GM12878 (cell line): ENCODE results near the gene CHMP6. TPM values are rescaled to one million over a fixed set of nuclear protein-coding genes. Genes with fewer than 3 reads are reported as not detected.

Experiments
- ASH2L ChIP-seq: fragments of 300-600, 200-600 bp; sonication (generic); IDR thresholded peaks from 2 replicates; pipeline ENCODE4 v1.6.1; 2017; ENCODE audit warnings: low read depth, mild to moderate bottlenecking, borderline replicate concordance
- BMI1 ChIP-seq: fragments of 450-650 bp; IDR thresholded peaks from 2 replicates; pipeline ENCODE4 v1.6.1; 2016; ENCODE audit warnings: mild to moderate bottlenecking, moderate library complexity, borderline replicate concordance
- CHD2 ChIP-seq: IDR thresholded peaks from 2 replicates; pipeline ENCODE4 v1.6.1; 2011; ENCODE audit warnings: low read depth, low read length, improper control_type of control experiment, borderline replicate concordance
- CHD4 ChIP-seq: fragments of 200-600 bp; sonication (generic); IDR thresholded peaks from 2 replicates; pipeline ENCODE4 v1.6.1; 2016; ENCODE audit warnings: mild to moderate bottlenecking
- EP300 ChIP-seq, 2 experiments: fragments of 150-350 bp in 1 of 2; IDR thresholded peaks; 2 replicates each; pipeline ENCODE4 v1.6.1; 2011 to 2012; ENCODE audit warnings: low read depth in 2 of 2, low read length in 2 of 2, borderline replicate concordance in 1 of 2, improper control_type of control experiment in 1 of 2, inconsistent platforms in 1 of 2; ENCODE audit not compliant: control insufficient read depth in 1 of 2
- EZH2 ChIP-seq: IDR thresholded peaks from 2 replicates; pipeline ENCODE4 v1.6.1; 2012; ENCODE audit warnings: low read depth, mild to moderate bottlenecking, control low read depth, inconsistent platforms, low read length, borderline replicate concordance; ENCODE audit not compliant: control insufficient read depth
- HDGF ChIP-seq: fragments of 450-650 bp; IDR thresholded peaks from 2 replicates; pipeline ENCODE4 v1.6.1; 2016; ENCODE audit warnings: antibody characterized with exemption
- IRF4 ChIP-seq: IDR thresholded peaks from 2 replicates; pipeline ENCODE4 v1.6.1; 2011; ENCODE audit warnings: low read depth, low read length
- NFIC ChIP-seq: IDR thresholded peaks from 2 replicates; pipeline ENCODE4 v1.6.1; 2012; ENCODE audit warnings: low read depth, mild to moderate bottlenecking, inconsistent platforms, low read length, moderate library complexity
- STAT3 ChIP-seq: IDR thresholded peaks from 2 replicates; pipeline ENCODE4 v1.6.1; 2011; ENCODE audit warnings: low read depth, low read length, improper control_type of control experiment
- TARDBP ChIP-seq: IDR thresholded peaks from 2 replicates; pipeline ENCODE4 v1.6.1; 2016; ENCODE audit warnings: borderline replicate concordance
- ZNF274 ChIP-seq: IDR thresholded peaks from one replicate; pipeline ENCODE4 v1.8.0; 2011; ENCODE audit not compliant: insufficient read length, insufficient read depth
- polyA plus RNA-seq, 11 experiments: library from polyadenylated mRNA; depleted of rRNA in 4 of 11; unstranded in 6 of 11; stranded (reverse) in 5 of 11; fragments of >200 nt; fragmentation: Nextera tagmentation in 4 of 11; fragmentation: Illumina TruSeq in 1 of 11; extraction: Ambion mirVana in 4 of 11; extraction: Trizol in 1 of 11; gene quantifications; 1 replicate in 1 of 11; 2 replicates in 10 of 11; pipeline versions ENCODE4 v1.2.1 to v1.2.3, GENCODE V29; 2011 to 2016; ENCODE audit warnings: inconsistent platforms in 2 of 11, missing spikeins in 2 of 11, low read depth in 1 of 11
- total RNA-seq, 4 experiments: library from RNA; depleted of rRNA in 3 of 4; stranded (reverse); fragments of >200 nt in 3 of 4; fragmentation: Illumina TruSeq in 1 of 4; extraction: Trizol in 1 of 4; gene quantifications; 2 replicates each; pipeline versions ENCODE4 v1.2.1 to v1.2.3, GENCODE V29; 2013 to 2021
- TF ChIP-seq, protein P1 (sequence below): IDR thresholded peaks from 2 replicates; pipeline ENCODE4 v1.6.1; 2012; ENCODE audit warnings: mild to moderate bottlenecking, low read depth, low read length
- TF ChIP-seq, protein P2 (sequence below), 3 experiments: IDR thresholded peaks in 2 of 3; conservative IDR thresholded peaks in 1 of 3; 2 replicates each; pipeline ENCODE4 v1.5.1; 2011; ENCODE audit warnings: low read depth in 3 of 3, low read length in 3 of 3, mild to moderate bottlenecking in 3 of 3, control low read depth in 2 of 3, moderate library complexity in 2 of 3, inconsistent platforms in 1 of 3, mixed read lengths in 1 of 3; ENCODE audit not compliant: control insufficient read depth in 2 of 3, insufficient read depth in 1 of 3; ENCODE audit errors: extremely low read depth in 1 of 3
- TF ChIP-seq, protein P3 (sequence below): fragments of 450-650 bp; IDR thresholded peaks from 2 replicates; pipeline ENCODE4 v1.6.1; 2018; ENCODE audit warnings: borderline replicate concordance, mild to moderate bottlenecking; ENCODE audit not compliant: partially characterized antibody
- TF ChIP-seq, protein P4 (sequence below): fragments of 450-650 bp; IDR thresholded peaks from 2 replicates; pipeline ENCODE4 v1.6.1; 2017; ENCODE audit warnings: mild to moderate bottlenecking, low read depth, inconsistent platforms; ENCODE audit not compliant: poor library complexity, severe bottlenecking

CHMP6 gene
- total and polyA plus RNA-seq, 10 of the 15 experiments (the other 5 are each of a cell fraction or from before 2014, with no cell fraction given): 0.21 to 37.9 (median 14.7) TPM

DNA sequence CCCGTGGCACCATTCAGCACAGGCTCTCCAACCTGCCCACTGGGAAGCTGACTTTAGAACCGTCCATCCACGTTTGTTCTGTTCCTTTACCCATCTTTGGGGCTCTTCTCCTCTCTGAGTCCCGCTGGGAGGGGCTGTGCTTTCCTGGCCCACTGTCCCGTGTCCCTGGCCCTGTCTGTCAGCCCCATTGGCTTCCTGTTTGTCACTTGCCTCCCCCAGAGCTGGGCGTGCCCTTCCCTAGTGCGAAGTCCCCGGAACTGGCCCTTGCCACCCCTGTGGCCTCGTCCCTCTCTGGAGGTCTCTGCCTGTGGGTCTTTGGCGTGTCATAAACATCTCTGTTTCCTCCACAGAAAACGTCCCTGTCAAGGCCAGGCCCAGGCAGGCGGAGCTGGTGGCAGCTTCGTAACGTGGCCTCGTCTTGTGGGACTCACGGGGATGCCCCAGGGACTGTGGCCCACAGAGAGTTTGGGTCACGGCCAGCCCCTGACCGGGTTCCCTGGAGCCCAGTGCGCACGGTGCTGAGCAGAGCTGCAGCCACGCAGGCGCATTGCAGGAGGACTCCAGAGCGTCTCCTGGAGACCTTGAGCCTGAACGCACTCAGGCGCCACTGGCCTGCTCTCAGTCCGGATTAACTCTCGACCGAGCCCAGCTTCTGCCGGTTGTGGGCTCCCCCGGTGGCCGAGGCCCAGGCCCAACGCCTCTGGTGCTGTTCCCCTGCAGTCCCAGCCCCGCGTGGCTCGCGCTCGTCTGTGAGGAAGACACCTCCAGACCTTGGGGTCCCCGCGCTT lies 7.3 kb downstream of the CHMP6 start (continued):
- TF ChIP-seq, protein P1, sequence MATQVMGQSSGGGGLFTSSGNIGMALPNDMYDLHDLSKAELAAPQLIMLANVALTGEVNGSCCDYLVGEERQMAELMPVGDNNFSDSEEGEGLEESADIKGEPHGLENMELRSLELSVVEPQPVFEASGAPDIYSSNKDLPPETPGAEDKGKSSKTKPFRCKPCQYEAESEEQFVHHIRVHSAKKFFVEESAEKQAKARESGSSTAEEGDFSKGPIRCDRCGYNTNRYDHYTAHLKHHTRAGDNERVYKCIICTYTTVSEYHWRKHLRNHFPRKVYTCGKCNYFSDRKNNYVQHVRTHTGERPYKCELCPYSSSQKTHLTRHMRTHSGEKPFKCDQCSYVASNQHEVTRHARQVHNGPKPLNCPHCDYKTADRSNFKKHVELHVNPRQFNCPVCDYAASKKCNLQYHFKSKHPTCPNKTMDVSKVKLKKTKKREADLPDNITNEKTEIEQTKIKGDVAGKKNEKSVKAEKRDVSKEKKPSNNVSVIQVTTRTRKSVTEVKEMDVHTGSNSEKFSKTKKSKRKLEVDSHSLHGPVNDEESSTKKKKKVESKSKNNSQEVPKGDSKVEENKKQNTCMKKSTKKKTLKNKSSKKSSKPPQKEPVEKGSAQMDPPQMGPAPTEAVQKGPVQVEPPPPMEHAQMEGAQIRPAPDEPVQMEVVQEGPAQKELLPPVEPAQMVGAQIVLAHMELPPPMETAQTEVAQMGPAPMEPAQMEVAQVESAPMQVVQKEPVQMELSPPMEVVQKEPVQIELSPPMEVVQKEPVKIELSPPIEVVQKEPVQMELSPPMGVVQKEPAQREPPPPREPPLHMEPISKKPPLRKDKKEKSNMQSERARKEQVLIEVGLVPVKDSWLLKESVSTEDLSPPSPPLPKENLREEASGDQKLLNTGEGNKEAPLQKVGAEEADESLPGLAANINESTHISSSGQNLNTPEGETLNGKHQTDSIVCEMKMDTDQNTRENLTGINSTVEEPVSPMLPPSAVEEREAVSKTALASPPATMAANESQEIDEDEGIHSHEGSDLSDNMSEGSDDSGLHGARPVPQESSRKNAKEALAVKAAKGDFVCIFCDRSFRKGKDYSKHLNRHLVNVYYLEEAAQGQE: no peak
- TF ChIP-seq, protein P2, sequence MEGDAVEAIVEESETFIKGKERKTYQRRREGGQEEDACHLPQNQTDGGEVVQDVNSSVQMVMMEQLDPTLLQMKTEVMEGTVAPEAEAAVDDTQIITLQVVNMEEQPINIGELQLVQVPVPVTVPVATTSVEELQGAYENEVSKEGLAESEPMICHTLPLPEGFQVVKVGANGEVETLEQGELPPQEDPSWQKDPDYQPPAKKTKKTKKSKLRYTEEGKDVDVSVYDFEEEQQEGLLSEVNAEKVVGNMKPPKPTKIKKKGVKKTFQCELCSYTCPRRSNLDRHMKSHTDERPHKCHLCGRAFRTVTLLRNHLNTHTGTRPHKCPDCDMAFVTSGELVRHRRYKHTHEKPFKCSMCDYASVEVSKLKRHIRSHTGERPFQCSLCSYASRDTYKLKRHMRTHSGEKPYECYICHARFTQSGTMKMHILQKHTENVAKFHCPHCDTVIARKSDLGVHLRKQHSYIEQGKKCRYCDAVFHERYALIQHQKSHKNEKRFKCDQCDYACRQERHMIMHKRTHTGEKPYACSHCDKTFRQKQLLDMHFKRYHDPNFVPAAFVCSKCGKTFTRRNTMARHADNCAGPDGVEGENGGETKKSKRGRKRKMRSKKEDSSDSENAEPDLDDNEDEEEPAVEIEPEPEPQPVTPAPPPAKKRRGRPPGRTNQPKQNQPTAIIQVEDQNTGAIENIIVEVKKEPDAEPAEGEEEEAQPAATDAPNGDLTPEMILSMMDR (IDR thresholded peaks at IDR 0.05 in 2 of 3, conservative IDR thresholded peaks at IDR 0.05 in 1 of 3; ENCODE audit: control insufficient read depth in 2 of 3, extremely low read depth in 1 of 3, insufficient read depth in 1 of 3, low read depth in 3 of 3, low read length in 3 of 3): no peak
- no peak for TF ChIP-seq CHD2
- no peak for TF ChIP-seq BMI1
- TF ChIP-seq, protein P3, sequence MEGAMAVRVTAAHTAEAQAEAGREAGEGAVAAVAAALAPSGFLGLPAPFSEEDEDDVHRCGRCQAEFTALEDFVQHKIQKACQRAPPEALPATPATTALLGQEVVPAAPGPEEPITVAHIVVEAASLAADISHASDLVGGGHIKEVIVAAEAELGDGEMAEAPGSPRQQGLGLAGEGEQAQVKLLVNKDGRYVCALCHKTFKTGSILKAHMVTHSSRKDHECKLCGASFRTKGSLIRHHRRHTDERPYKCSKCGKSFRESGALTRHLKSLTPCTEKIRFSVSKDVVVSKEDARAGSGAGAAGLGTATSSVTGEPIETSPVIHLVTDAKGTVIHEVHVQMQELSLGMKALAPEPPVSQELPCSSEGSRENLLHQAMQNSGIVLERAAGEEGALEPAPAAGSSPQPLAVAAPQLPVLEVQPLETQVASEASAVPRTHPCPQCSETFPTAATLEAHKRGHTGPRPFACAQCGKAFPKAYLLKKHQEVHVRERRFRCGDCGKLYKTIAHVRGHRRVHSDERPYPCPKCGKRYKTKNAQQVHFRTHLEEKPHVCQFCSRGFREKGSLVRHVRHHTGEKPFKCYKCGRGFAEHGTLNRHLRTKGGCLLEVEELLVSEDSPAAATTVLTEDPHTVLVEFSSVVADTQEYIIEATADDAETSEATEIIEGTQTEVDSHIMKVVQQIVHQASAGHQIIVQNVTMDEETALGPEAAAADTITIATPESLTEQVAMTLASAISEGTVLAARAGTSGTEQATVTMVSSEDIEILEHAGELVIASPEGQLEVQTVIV: no peak
- TF ChIP-seq NFIC: no peak
- TF ChIP-seq ASH2L: no peak
- no peak for TF ChIP-seq HDGF
- TF ChIP-seq STAT3: no peak
- TF ChIP-seq, protein P4, sequence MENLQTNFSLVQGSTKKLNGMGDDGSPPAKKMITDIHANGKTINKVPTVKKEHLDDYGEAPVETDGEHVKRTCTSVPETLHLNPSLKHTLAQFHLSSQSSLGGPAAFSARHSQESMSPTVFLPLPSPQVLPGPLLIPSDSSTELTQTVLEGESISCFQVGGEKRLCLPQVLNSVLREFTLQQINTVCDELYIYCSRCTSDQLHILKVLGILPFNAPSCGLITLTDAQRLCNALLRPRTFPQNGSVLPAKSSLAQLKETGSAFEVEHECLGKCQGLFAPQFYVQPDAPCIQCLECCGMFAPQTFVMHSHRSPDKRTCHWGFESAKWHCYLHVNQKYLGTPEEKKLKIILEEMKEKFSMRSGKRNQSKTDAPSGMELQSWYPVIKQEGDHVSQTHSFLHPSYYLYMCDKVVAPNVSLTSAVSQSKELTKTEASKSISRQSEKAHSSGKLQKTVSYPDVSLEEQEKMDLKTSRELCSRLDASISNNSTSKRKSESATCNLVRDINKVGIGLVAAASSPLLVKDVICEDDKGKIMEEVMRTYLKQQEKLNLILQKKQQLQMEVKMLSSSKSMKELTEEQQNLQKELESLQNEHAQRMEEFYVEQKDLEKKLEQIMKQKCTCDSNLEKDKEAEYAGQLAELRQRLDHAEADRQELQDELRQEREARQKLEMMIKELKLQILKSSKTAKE: no peak
- TF ChIP-seq IRF4: no peak
- TF ChIP-seq ZNF274: no peak
- no peak for TF ChIP-seq TARDBP
- no peak for TF ChIP-seq EP300 (IDR thresholded peaks at IDR 0.05; ENCODE audit: borderline replicate concordance in 1 of 2, control insufficient read depth in 1 of 2, low read depth in 2 of 2, low read length in 2 of 2)
- TF ChIP-seq CHD4: no peak
- no peak for TF ChIP-seq EZH2
- TF ChIP-seq, all 136 proteins: peak for 0
